ENCODE results near the gene KAT6B. TPM values are rescaled to one million over a fixed set of nuclear protein-coding genes. Genes with fewer than 3 reads are reported as not detected.

Gene KAT6B
- total and polyA plus RNA-seq, 2 of the 8 experiments (the other 6 are each of a cell fraction or from before 2014, with no cell fraction given), result 7.3 to 30.8 TPM

GRCh38 chr10:74910241-74910975, 84.0 kb downstream of the KAT6B start:
- Histone ChIP-seq H3K9ac (replicated peaks in 1 of 4; ENCODE audit: extremely low read depth in 1 of 4, low read depth in 3 of 4, low read length in 3 of 4) (no peak overlapping the region), H3K27ac (ENCODE audit: low read depth, low read length) (no peak overlapping the region), H2BK120ac (replicated peaks; ENCODE audit: low read depth, low read length) (no peak overlapping the region), H3K4ac (replicated peaks; ENCODE audit: insufficient read length, low read depth, low read length) (no peak overlapping the region), H3K36me3 (ENCODE audit: control insufficient read depth in 2 of 4, insufficient read depth in 4 of 4, low read length in 3 of 4) (no peaks in the 10 kb centered on the region), H3K79me1 (ENCODE audit: low read depth, low read length) (peaks cover 3% of the 10 kb centered on the region), H4K5ac (ENCODE audit: insufficient read length, low read depth, low read length) (no peak overlapping the region), H4K8ac (ENCODE audit: extremely low read depth, insufficient read depth, low read length) (no peak overlapping the region), H2AFZ (ENCODE audit: low read length) (no peak overlapping the region), H4K91ac (replicated peaks; ENCODE audit: insufficient read length, low read length) (no peak overlapping the region), H3K23ac (ENCODE audit: insufficient read length) (no peak overlapping the region), H3K18ac (ENCODE audit: extremely low read depth, low read length) (no peak overlapping the region), H3K23me2 (ENCODE audit: low read depth, low read length) (no peaks in the 10 kb centered on the region), H3K79me2 (ENCODE audit: control insufficient read depth in 1 of 2, insufficient read depth in 2 of 2, low read length in 2 of 2) (peaks cover 3 to 6% of the 10 kb centered on the region in 2 experiments; a peak in 1 of 4 replicates), H3K4me2 (ENCODE audit: insufficient read depth in 1 of 2, low read depth in 2 of 2, low read length in 2 of 2) (no peak overlapping the region), H2BK20ac (ENCODE audit: low read length) (no peak overlapping the region), H3K4me1 (replicated peaks in 1 of 4; ENCODE audit: control insufficient read depth in 3 of 4, insufficient read depth in 4 of 4, low read length in 3 of 4) (no peaks in the 10 kb centered on the region; a peak in 1 of 7 replicates), H2BK12ac (ENCODE audit: low read depth, low read length) (no peak overlapping the region), H3K14ac (ENCODE audit: insufficient read length) (no peak overlapping the region), H3K9me3 (ENCODE audit: insufficient read depth in 2 of 2, low read depth in 1 of 2, low read length in 1 of 2) (no peaks in the 10 kb centered on the region), H2BK5ac (ENCODE audit: low read depth, low read length) (no peak overlapping the region), H3K4me3 (ENCODE audit: extremely low read depth in 1 of 4, insufficient read depth in 2 of 4, low read depth in 3 of 4, low read length in 4 of 4) (no peak overlapping the region), H2BK15ac (ENCODE audit: low read length) (no peak overlapping the region), H2AK5ac (ENCODE audit: low read depth, low read length) (no peak overlapping the region), H4K20me1 (replicated peaks in 1 of 2; ENCODE audit: control insufficient read depth in 1 of 2, insufficient read depth in 2 of 2, low read length in 2 of 2) (peaks cover 0 to 2% of the 10 kb centered on the region in 2 experiments), H3K27me3 (replicated peaks in 1 of 4; ENCODE audit: control insufficient read depth in 3 of 4, extremely low read depth in 1 of 4, insufficient read depth in 3 of 4, low read length in 3 of 4) (no peaks in the 10 kb centered on the region), H3K56ac (replicated peaks; ENCODE audit: insufficient read length, low read depth, low read length) (no peak overlapping the region)
- DNase-seq (ENCODE audit: low read depth in 1 of 2, low spot score in 2 of 2) (no peak), FAIRE-seq (no peak)
- ChIA-PET CTCF (ENCODE audit: partially characterized antibody) (interaction anchor here (0.9 kb wide), 1 partner anchor 64 kb away, joined by 3 read pairs; no protein-coding TSS in a partner anchor), POLR2A (ENCODE audit: partially characterized antibody) (no interaction called here)
- WGBS, 2 experiments (ENCODE audit: extremely low coverage in 1 of 2, insufficient coverage in 1 of 2, insufficient read length in 1 of 2, insufficient replicate concordance in 2 of 2, low coverage in 1 of 2, low lambda C conversion rate in 2 of 2, missing lambda C conversion rate in 1 of 2), result 93% methylated on average over 4 of the region's 4 CpGs; no CpG with 5 or more reads in 1 of the 2 experiments
- TF ChIP-seq CTCF (IDR thresholded peaks at IDR 0.05; ENCODE audit: control extremely low read depth in 1 of 3, insufficient read depth in 1 of 3, low read depth in 1 of 3, low read length in 3 of 3), result no peak
- TF ChIP-seq TBP (IDR thresholded peaks at IDR 0.05; ENCODE audit: low read depth, low read length), result no peak
- TF ChIP-seq GABPA (IDR thresholded peaks at IDR 0.05; ENCODE audit: borderline replicate concordance, insufficient read depth, low read length), result no peak

Measured in H1 (cell line).